Common myeloid progenitor, CD34-positive (primary cell): Measurements from ENCODE around the gene SMOC2.
"Not testable (repeated sequence)": the region's sequence is repeated elsewhere in the genome, so short reads cannot be mapped to it uniquely, and the experiment has no call there.

Experiments used
- CTCF ChIA-PET: fragments of 350-600 bp; sonication (Branson Sonifier 250); formaldehyde crosslinking; loops from one replicate; lab custom pipeline; 2021; ENCODE audit warnings: antibody characterized with exemption; lab: Charles Lee
- POLR2A ChIA-PET: fragments of 350-600 bp; sonication (Branson Sonifier 250); formaldehyde crosslinking; loops from one replicate; lab custom pipeline; 2021; ENCODE audit warnings: antibody characterized with exemption; lab: Charles Lee
- DNase-seq, 3 donors: peaks; one replicate each; pipeline versions ENCODE4 v3.0.0 to v3.0.0-alpha.2; 2013
- H3K27ac ChIP-seq, 2 experiments: 1 replicate in 1 of 2; 2 replicates in 1 of 2; pipeline ENCODE4 v1.7.0; 2013; ENCODE audit warnings: inconsistent platforms in 2 of 2, low read length in 2 of 2, mild to moderate bottlenecking in 2 of 2, low read depth in 1 of 2, moderate library complexity in 1 of 2; ENCODE audit not compliant: severe bottlenecking in 2 of 2, insufficient read depth in 1 of 2, poor library complexity in 1 of 2
- H3K27me3 ChIP-seq, 5 experiments: replicated peaks in 2 of 5; 1 replicate in 3 of 5; 2 replicates in 2 of 5; pipeline versions ENCODE4 v1.6.1 to v1.7.0; 2013; ENCODE audit warnings: low read length in 4 of 5, mild to moderate bottlenecking in 2 of 5, moderate library complexity in 2 of 5, inconsistent platforms in 1 of 5; ENCODE audit not compliant: insufficient read depth in 5 of 5, control insufficient read depth in 4 of 5
- H3K36me3 ChIP-seq, 4 experiments: 1 replicate in 2 of 4; 2 replicates in 2 of 4; pipeline versions ENCODE4 v1.6.1 to v1.7.0; 2013; ENCODE audit warnings: low read length in 3 of 4, control low read depth in 1 of 4, mild to moderate bottlenecking in 1 of 4; ENCODE audit not compliant: control insufficient read depth in 4 of 4, insufficient read depth in 4 of 4
- H3K4me1 ChIP-seq, 4 experiments: 1 replicate in 3 of 4; 2 replicates in 1 of 4; pipeline versions ENCODE4 v1.6.1 to v1.7.1; 2013; ENCODE audit warnings: low read length in 3 of 4, mild to moderate bottlenecking in 3 of 4, control low read depth in 1 of 4, inconsistent platforms in 1 of 4, moderate library complexity in 1 of 4; ENCODE audit not compliant: control insufficient read depth in 4 of 4, insufficient read depth in 4 of 4; ENCODE audit errors: control extremely low read depth in 1 of 4
- H3K4me3 ChIP-seq, 7 experiments: 1 replicate in 4 of 7; 2 replicates in 3 of 7; pipeline versions ENCODE4 v1.5.1 to v1.7.0; 2013; ENCODE audit warnings: mild to moderate bottlenecking in 7 of 7, low read length in 6 of 7, moderate library complexity in 6 of 7, inconsistent platforms in 2 of 7, low read depth in 2 of 7, control low read depth in 1 of 7; ENCODE audit not compliant: insufficient read depth in 4 of 7, control insufficient read depth in 1 of 7; ENCODE audit errors: extremely low read depth in 1 of 7
- H3K9me3 ChIP-seq, 5 experiments: 1 replicate in 4 of 5; 2 replicates in 1 of 5; pipeline versions ENCODE4 v1.6.1 to v1.7.1; 2013; ENCODE audit warnings: low read length in 4 of 5, mild to moderate bottlenecking in 2 of 5, inconsistent platforms in 1 of 5, low read depth in 1 of 5, moderate library complexity in 1 of 5; ENCODE audit not compliant: control insufficient read depth in 4 of 5, insufficient read depth in 2 of 5; ENCODE audit errors: control extremely low read depth in 1 of 5
- WGBS: methylation state at CpG from one replicate; pipeline ENCODE4 v1.1.5; 2013; ENCODE audit not compliant: insufficient coverage; 5-methylcytosine and 5-hydroxymethylcytosine counted together

The SMOC2 gene

DNA sequence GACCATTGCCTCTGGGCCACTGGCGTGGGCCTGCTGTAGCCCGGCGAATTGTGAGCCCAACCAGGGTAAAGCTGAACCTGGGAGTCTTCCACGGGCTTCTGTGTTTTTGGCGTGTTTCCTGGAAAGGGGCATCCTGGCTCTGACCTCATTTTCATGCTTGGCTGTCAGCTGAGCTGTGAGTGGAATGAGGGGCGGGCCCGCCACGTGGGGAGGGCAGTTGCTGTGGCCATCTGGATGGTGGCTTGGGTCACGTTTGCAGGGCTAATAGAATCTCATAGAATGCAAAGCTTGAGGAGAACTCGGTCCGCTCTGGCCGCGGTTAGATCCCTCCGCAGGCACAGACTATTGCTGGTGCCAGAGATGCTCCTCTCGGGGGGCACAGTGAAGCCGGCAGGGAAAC is 263.0 kb downstream of the SMOC2 start:
- H3K27ac ChIP-seq, result no peak overlapping the region
- no peak for DNase-seq
- no peak overlapping the region for H3K4me3 ChIP-seq
- ChIA-PET CTCF (interaction anchor here (1.0 kb wide), 1 partner anchor 25 kb away, joined by 3 read pairs; no protein-coding TSS in a partner anchor), POLR2A (no interaction called here)
- H3K36me3 ChIP-seq, result no peaks in the 10 kb centered on the region
- peaks cover 0 to 6% (median 0%) of the 10 kb centered on the region in 5 experiments for H3K9me3 ChIP-seq
- peaks cover 0 to 3% (median 0%) of the 10 kb centered on the region in 5 experiments for H3K27me3 ChIP-seq
- H3K4me1 ChIP-seq, result no peaks in the 10 kb centered on the region
- 89% methylated on average over 14 of the region's 16 CpGs for WGBS

- Histone ChIP-seq H3K4me1 (no peaks in the 10 kb centered on the region), H3K27me3 (peaks cover 0 to 3% (median 0%) of the 10 kb centered on the region in 5 experiments), H3K27ac (no peak overlapping the region), H3K4me3 (no peak overlapping the region), H3K36me3 (no peaks in the 10 kb centered on the region), H3K9me3 (peaks cover 0 to 6% (median 0%) of the 10 kb centered on the region in 5 experiments)
- WGBS, result 100% methylated on average over 4 of the region's 6 CpGs
- ChIA-PET POLR2A (no interaction called here), CTCF (no interaction called here)
- no peak for DNase-seq
Measured at GRCh38 chr6:168704678-168705077, 263.7 kb downstream of the SMOC2 start.

DNA sequence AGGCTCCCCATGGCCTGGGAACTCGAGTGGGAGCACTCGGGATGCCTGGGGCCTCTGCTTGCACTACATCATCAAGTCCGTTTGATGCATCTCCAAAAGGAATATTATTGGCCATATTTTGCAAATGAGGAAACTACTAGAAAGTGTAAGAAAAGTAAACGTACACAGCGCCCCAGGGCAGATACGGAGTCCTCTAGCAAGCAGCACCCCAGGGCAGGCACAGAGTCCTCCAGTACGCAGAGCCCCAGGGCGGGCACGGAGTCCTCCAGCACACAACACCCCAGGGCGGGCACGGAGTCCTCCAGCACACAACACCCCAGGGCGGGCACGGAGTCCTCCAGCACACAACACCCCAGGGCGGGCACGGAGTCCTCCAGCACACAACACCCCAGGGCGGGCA is 264.3 kb downstream of the SMOC2 start:
- H3K9me3 ChIP-seq, DNase-seq, H3K27me3 ChIP-seq, H3K36me3 ChIP-seq, CTCF ChIA-PET, H3K27ac ChIP-seq, H3K4me3 ChIP-seq, H3K4me1 ChIP-seq, POLR2A ChIA-PET: not testable (repeated sequence)
- WGBS, result 99% methylated on average over 7 of the region's 16 CpGs

DNA sequence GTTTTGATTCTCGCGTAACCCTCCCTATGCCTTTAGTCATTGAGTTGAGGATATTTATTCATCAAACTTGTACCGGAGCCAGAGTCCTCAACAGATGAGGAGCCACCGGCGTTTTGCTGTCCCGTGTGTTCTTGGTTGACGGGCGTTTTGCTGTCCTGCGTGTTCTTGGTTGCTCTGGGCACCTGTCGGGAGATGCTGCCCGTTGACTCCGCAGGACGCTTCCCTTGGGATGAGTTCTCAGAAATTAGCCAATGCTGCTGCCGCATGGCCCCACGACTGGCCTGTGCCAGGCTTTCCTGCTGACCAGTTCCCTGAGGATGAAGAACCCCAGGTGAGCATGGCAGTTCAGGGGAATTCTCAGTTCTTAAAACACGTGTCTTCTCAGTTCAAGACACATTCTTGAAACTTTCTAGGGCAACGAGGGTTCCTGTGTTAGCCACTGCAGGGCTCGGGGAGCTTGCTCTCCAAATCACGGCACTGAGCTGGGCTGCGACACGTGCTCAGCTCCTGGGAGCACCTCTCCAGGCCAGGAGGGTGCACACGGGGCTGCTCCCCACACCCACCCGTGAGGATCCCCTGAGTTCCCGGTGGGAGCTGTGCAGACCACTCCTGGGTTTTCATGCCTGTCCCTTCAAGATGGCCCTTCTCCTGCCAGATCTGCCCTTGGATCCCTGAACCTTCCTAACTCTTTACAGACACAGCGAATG is 265.6 kb downstream of the SMOC2 start:
- Histone ChIP-seq H3K27me3 (peaks cover 0 to 3% (median 0%) of the 10 kb centered on the region in 5 experiments), H3K9me3 (peaks cover 0 to 6% (median 0%) of the 10 kb centered on the region in 5 experiments), H3K4me1 (no peaks in the 10 kb centered on the region), H3K4me3 (no peak overlapping the region), H3K27ac (no peak overlapping the region), H3K36me3 (no peaks in the 10 kb centered on the region)
- 93% methylated on average over 25 of the region's 25 CpGs for WGBS
- DNase-seq, result no peak
- POLR2A ChIA-PET, result no interaction called here
- CTCF ChIA-PET, result no interaction called here

DNA sequence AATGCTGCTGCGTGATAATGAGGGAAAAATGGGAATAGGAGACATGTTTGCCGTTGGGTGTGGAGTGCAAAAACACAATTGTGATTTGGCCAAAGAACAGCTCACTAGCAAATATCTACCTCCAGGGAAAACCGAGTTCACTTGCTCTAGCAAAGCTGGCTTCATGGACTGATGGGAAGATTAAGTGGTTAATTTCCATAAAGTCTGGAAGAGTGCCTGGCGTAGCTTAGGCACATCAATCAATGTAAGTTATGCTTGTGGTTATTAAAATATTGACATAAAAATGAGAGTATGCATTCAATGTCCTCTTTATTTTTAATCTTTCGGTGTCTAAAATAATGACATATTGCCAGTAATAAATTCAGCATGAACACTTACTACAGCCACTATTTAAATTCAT is 267.5 kb downstream of the SMOC2 start:
- no peaks in the 10 kb centered on the region for H3K36me3 ChIP-seq
- no peak overlapping the region for H3K27ac ChIP-seq
- ChIA-PET POLR2A (no interaction called here), CTCF (no interaction called here)
- H3K4me1 ChIP-seq, result no peaks in the 10 kb centered on the region
- H3K9me3 ChIP-seq, result peaks cover 0 to 6% (median 0%) of the 10 kb centered on the region in 5 experiments
- WGBS, result 58% methylated on average over 2 of the region's 5 CpGs
- DNase-seq, result no peak
- H3K27me3 ChIP-seq, result peaks cover 0 to 4% (median 0%) of the 10 kb centered on the region in 5 experiments
- no peak overlapping the region for H3K4me3 ChIP-seq

GRCh38 chr6:168708984-168709383 is 268.0 kb downstream of the SMOC2 start:
- ChIA-PET POLR2A (no interaction called here), CTCF (no interaction called here)
- WGBS, result 90% methylated on average over 1 of the region's 2 CpGs
- Histone ChIP-seq H3K36me3 (no peaks in the 10 kb centered on the region), H3K4me1 (no peaks in the 10 kb centered on the region), H3K4me3 (no peak overlapping the region), H3K9me3 (peaks cover 0 to 6% (median 0%) of the 10 kb centered on the region in 5 experiments), H3K27ac (no peak overlapping the region), H3K27me3 (peaks cover 0 to 4% (median 0%) of the 10 kb centered on the region in 5 experiments)
- DNase-seq, result no peak

- ChIA-PET POLR2A (no interaction called here), CTCF (no interaction called here)
- H3K4me3 ChIP-seq, result no peak overlapping the region
- H3K27ac ChIP-seq, result no peak overlapping the region
- H3K4me1 ChIP-seq, result no peaks in the 10 kb centered on the region
- WGBS, result 90% methylated on average over 7 of the region's 9 CpGs
- no peak for DNase-seq
- no peaks in the 10 kb centered on the region for H3K36me3 ChIP-seq
- peaks cover 0 to 6% (median 0%) of the 10 kb centered on the region in 5 experiments for H3K9me3 ChIP-seq
- peaks cover 0 to 4% (median 0%) of the 10 kb centered on the region in 5 experiments for H3K27me3 ChIP-seq
Measured at GRCh38 chr6:168709390-168709789, 268.4 kb downstream of the SMOC2 start.
